K562 (cell line): ENCODE results near the gene DEF6. TPM values are rescaled to one million over a fixed set of nuclear protein-coding genes. Genes with fewer than 3 reads are reported as not detected.

Source experiments
- BRD4 ChIP-seq: fragments of 200-600 bp; sonication (generic); IDR thresholded peaks from 2 replicates; pipeline ENCODE4 v1.6.1; 2017; ENCODE audit warnings: inconsistent platforms
- HMGN3 ChIP-seq: IDR thresholded peaks from 2 replicates; pipeline ENCODE4 v1.6.1; 2011; ENCODE audit warnings: borderline replicate concordance, low read depth, mild to moderate bottlenecking, mixed read lengths, low read length; ENCODE audit not compliant: insufficient read length; ENCODE audit errors: extremely low read depth
- JUND ChIP-seq, 2 experiments: IDR thresholded peaks; 2 replicates in 1 of 2; 3 replicates in 1 of 2; pipeline ENCODE4 v1.6.1; 2011; ENCODE audit warnings: borderline replicate concordance in 2 of 2, low read depth in 2 of 2, low read length in 2 of 2, improper control_type of control experiment in 1 of 2, missing biosample characterization in 1 of 2, missing genetic modification characterization in 1 of 2, missing genetic modification reagents in 1 of 2
- NFYB ChIP-seq: IDR thresholded peaks from 2 replicates; pipeline ENCODE4 v1.6.1; 2011; ENCODE audit warnings: mild to moderate bottlenecking, moderate library complexity; ENCODE audit not compliant: insufficient read length; ENCODE audit errors: extremely low read depth
- PHF20 ChIP-seq: fragments of 450-650 bp; IDR thresholded peaks from 2 replicates; pipeline ENCODE4 v1.6.1; 2018; ENCODE audit not compliant: partially characterized antibody
- PRPF4 ChIP-seq: fragments of 200-400 bp; formaldehyde crosslinking; IDR thresholded peaks from one replicate; pipeline ENCODE4 v1.6.1; 2017; ENCODE audit warnings: low read length, low read depth, mild to moderate bottlenecking; ENCODE audit not compliant: insufficient read depth, poor library complexity, severe bottlenecking
- PURB ChIP-seq: sonication (generic); formaldehyde crosslinking; IDR thresholded peaks from 2 replicates; pipeline ENCODE4 v1.9.0; 2021; ENCODE audit warnings: low read depth, mild to moderate bottlenecking, missing genetic modification reagents
- RAD51 ChIP-seq: fragments of 450-650 bp; IDR thresholded peaks from 2 replicates; pipeline ENCODE4 v1.7.1; 2016; ENCODE audit warnings: low read depth, mild to moderate bottlenecking, borderline replicate concordance
- SRSF3 ChIP-seq: fragments of 200-400 bp; formaldehyde crosslinking; IDR thresholded peaks from 2 replicates; pipeline ENCODE4 v1.6.1; 2016; ENCODE audit warnings: mild to moderate bottlenecking, low read length, moderate library complexity; ENCODE audit not compliant: insufficient read depth
- ZNF140 ChIP-seq: fragments of 250-450 bp; sonication (Bioruptor Pico); IDR thresholded peaks from 2 replicates; pipeline ENCODE4 v1.8.0; 2021; ENCODE audit warnings: moderate library complexity, mild to moderate bottlenecking, inconsistent platforms
- ZNF324 ChIP-seq: fragments of 250-450 bp; sonication (Bioruptor Pico); IDR thresholded peaks from 2 replicates; pipeline ENCODE4 v1.4.0; 2020; ENCODE audit warnings: mild to moderate bottlenecking
- polyA plus RNA-seq, 8 experiments: library from polyadenylated mRNA; depleted of rRNA in 4 of 8; stranded (reverse) in 5 of 8; unstranded in 3 of 8; fragments of >200 nt; fragmentation: Nextera tagmentation in 2 of 8; fragmentation: Illumina TruSeq in 1 of 8; extraction: Ambion mirVana in 2 of 8; extraction: Trizol in 1 of 8; gene quantifications; 2 replicates each; pipeline versions ENCODE4 v1.2.1 to v1.2.3, GENCODE V29; 2011 to 2014; ENCODE audit warnings: inconsistent platforms in 1 of 8, missing spikeins in 1 of 8
- total RNA-seq, 7 experiments: library from RNA; depleted of rRNA in 6 of 7; stranded (reverse); fragments of >200 nt in 6 of 7; fragmentation: Illumina TruSeq in 2 of 7; extraction: Trizol in 2 of 7; gene quantifications; 2 replicates each; pipeline versions ENCODE4 v1.2.1 to v1.2.3, GENCODE V29; 2011 to 2021; ENCODE audit warnings: low replicate concordance in 1 of 7
- TF ChIP-seq, protein P1 (sequence below): sonication (generic); formaldehyde crosslinking; IDR thresholded peaks from 2 replicates; pipeline ENCODE4 v1.5.0; 2020; ENCODE audit warnings: missing genetic modification reagents
- TF ChIP-seq, protein P2 (sequence below): IDR thresholded peaks from 2 replicates; pipeline ENCODE4 v1.6.1; 2016; ENCODE audit warnings: missing genetic modification characterization, missing compliant biosample characterization
- TF ChIP-seq, protein P3 (sequence below), 2 experiments: fragments of 450-650 bp; IDR thresholded peaks; 2 replicates each; pipeline ENCODE4 v1.6.1; 2018; ENCODE audit warnings: mild to moderate bottlenecking in 2 of 2, low read depth in 1 of 2; ENCODE audit not compliant: partially characterized antibody in 2 of 2

Gene DEF6
- total and polyA plus RNA-seq, 9 of the 15 experiments (the other 6 are each of a cell fraction or from before 2014, with no cell fraction given), result 1.3 to 44.6 (median 22.7) TPM

DNA sequence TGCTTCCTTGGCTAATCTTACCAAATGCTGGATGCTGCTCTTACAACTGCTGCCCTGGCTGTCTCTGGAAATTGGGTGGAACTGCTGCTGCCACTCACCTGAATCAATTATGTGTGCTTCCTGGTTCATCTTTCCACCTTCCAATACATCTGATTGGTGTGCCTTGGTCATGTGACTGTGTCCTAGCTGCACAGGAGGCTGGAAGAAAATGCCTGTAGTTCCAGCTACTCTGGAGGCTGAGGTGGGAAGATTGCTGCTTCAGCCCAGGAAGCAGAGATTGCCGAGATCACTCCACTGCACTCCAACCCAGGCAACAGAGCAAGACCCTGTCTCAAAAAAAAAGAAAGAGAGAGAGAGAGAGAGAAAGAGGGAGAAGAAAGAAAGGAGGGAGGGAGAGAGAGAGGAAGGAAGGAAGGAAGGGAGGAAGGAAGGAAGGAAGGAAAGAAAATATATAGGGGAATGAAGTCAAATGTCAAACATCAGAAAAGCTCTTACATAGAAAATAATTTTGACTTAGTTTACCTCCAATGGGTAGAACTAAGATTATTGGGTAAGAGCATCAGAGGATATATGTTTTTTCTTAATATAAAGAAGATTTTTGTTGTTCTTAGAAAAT lies 30.6 kb downstream of the DEF6 start (continued):
- TF ChIP-seq, protein P1, sequence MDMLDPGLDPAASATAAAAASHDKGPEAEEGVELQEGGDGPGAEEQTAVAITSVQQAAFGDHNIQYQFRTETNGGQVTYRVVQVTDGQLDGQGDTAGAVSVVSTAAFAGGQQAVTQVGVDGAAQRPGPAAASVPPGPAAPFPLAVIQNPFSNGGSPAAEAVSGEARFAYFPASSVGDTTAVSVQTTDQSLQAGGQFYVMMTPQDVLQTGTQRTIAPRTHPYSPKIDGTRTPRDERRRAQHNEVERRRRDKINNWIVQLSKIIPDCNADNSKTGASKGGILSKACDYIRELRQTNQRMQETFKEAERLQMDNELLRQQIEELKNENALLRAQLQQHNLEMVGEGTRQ (CRISPR knock-in tag), result peak; percentile 80
- TF ChIP-seq, protein P2, sequence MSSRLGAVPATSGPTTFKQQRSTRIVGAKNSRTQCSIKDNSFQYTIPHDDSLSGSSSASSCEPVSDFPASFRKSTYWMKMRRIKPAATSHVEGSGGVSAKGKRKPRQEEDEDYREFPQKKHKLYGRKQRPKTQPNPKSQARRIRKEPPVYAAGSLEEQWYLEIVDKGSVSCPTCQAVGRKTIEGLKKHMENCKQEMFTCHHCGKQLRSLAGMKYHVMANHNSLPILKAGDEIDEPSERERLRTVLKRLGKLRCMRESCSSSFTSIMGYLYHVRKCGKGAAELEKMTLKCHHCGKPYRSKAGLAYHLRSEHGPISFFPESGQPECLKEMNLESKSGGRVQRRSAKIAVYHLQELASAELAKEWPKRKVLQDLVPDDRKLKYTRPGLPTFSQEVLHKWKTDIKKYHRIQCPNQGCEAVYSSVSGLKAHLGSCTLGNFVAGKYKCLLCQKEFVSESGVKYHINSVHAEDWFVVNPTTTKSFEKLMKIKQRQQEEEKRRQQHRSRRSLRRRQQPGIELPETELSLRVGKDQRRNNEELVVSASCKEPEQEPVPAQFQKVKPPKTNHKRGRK, result peak; percentile 83
- TF ChIP-seq RAD51 (peak; percentile 77), JUND (IDR thresholded peaks at IDR 0.05; ENCODE audit: borderline replicate concordance, low read depth, low read length) (no peak), JUND (tag; IDR thresholded peaks at IDR 0.05; ENCODE audit: borderline replicate concordance, low read depth, low read length) (no peak), HMGN3 (no peak), BRD4 (no peak), ZNF140 (CRISPR knock-in tag) (no peak), NFYB (peak; percentile 88), PURB (CRISPR knock-in tag) (no peak), SRSF3 (no peak), PRPF4 (no peak), PHF20 (peak; percentile 40), ZNF324 (CRISPR knock-in tag) (no peak)
- TF ChIP-seq, protein P3, sequence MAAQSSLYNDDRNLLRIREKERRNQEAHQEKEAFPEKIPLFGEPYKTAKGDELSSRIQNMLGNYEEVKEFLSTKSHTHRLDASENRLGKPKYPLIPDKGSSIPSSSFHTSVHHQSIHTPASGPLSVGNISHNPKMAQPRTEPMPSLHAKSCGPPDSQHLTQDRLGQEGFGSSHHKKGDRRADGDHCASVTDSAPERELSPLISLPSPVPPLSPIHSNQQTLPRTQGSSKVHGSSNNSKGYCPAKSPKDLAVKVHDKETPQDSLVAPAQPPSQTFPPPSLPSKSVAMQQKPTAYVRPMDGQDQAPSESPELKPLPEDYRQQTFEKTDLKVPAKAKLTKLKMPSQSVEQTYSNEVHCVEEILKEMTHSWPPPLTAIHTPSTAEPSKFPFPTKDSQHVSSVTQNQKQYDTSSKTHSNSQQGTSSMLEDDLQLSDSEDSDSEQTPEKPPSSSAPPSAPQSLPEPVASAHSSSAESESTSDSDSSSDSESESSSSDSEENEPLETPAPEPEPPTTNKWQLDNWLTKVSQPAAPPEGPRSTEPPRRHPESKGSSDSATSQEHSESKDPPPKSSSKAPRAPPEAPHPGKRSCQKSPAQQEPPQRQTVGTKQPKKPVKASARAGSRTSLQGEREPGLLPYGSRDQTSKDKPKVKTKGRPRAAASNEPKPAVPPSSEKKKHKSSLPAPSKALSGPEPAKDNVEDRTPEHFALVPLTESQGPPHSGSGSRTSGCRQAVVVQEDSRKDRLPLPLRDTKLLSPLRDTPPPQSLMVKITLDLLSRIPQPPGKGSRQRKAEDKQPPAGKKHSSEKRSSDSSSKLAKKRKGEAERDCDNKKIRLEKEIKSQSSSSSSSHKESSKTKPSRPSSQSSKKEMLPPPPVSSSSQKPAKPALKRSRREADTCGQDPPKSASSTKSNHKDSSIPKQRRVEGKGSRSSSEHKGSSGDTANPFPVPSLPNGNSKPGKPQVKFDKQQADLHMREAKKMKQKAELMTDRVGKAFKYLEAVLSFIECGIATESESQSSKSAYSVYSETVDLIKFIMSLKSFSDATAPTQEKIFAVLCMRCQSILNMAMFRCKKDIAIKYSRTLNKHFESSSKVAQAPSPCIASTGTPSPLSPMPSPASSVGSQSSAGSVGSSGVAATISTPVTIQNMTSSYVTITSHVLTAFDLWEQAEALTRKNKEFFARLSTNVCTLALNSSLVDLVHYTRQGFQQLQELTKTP (IDR thresholded peaks at IDR 0.05; ENCODE audit: low read depth in 1 of 2, partially characterized antibody in 2 of 2), result no peak
- TF ChIP-seq, all 486 proteins: peak for 16
